Adipocyte (in vitro differentiated cells): Measurements from ENCODE around the gene TOR1A.

Experiments
- DNase-seq: peaks from one replicate; pipeline ENCODE4 v3.0.0-alpha.2; 2015; ENCODE audit warnings: low read depth
- H3K27me3 ChIP-seq: replicated peaks from 2 replicates; pipeline ENCODE4 v1.7.0; 2013; ENCODE audit warnings: mild to moderate bottlenecking, low read length, moderate library complexity; ENCODE audit not compliant: control insufficient read depth, insufficient read depth
- H3K36me3 ChIP-seq: 2 replicates; pipeline ENCODE4 v1.7.0; 2013; ENCODE audit warnings: low read length, mild to moderate bottlenecking, moderate library complexity; ENCODE audit not compliant: control insufficient read depth, insufficient read depth, severe bottlenecking
- H3K4me1 ChIP-seq: 2 replicates; pipeline ENCODE4 v1.7.0; 2013; ENCODE audit warnings: mild to moderate bottlenecking, low read length, moderate library complexity; ENCODE audit not compliant: control insufficient read depth, insufficient read depth
- H3K4me3 ChIP-seq: 2 replicates; pipeline ENCODE4 v1.7.0; 2013; ENCODE audit warnings: mild to moderate bottlenecking, low read length, moderate library complexity
- H3K9ac ChIP-seq: 2 replicates; pipeline ENCODE4 v1.7.0; 2013; ENCODE audit warnings: mild to moderate bottlenecking, low read length, moderate library complexity
- H3K9me3 ChIP-seq: 2 replicates; pipeline ENCODE4 v1.7.0; 2013; ENCODE audit warnings: mild to moderate bottlenecking, low read length, moderate library complexity; ENCODE audit not compliant: control insufficient read depth

Gene TOR1A

GRCh38 chr9:129849901-129850300 is 26.0 kb upstream of the TOR1A start:
- H3K36me3 ChIP-seq = peaks cover 40% of the 10 kb centered on the region
- no peaks in the 10 kb centered on the region for H3K27me3 ChIP-seq
- no peaks in the 10 kb centered on the region for H3K9me3 ChIP-seq
- H3K4me3 ChIP-seq = no peak overlapping the region
- H3K4me1 ChIP-seq = no peaks in the 10 kb centered on the region
- H3K9ac ChIP-seq = no peak overlapping the region
- no peak for DNase-seq

- no peaks in the 10 kb centered on the region for H3K27me3 ChIP-seq
- H3K9me3 ChIP-seq = no peaks in the 10 kb centered on the region
- no peak overlapping the region for H3K9ac ChIP-seq
- no peak for DNase-seq
- peaks cover 31% of the 10 kb centered on the region for H3K36me3 ChIP-seq
- no peaks in the 10 kb centered on the region for H3K4me1 ChIP-seq
- H3K4me3 ChIP-seq = no peak overlapping the region
Observed at GRCh38 chr9:129848712-129849441, 24.9 kb upstream of the TOR1A start.

GRCh38 chr9:129845373-129845772 is 21.4 kb upstream of the TOR1A start:
- no peak overlapping the region for H3K4me3 ChIP-seq
- no peaks in the 10 kb centered on the region for H3K27me3 ChIP-seq
- H3K36me3 ChIP-seq = peaks cover 4% of the 10 kb centered on the region

GRCh38 chr9:129841071-129841470 is 17.1 kb upstream of the TOR1A start:
- H3K9me3 ChIP-seq = no peaks in the 10 kb centered on the region
- H3K9ac ChIP-seq = no peak overlapping the region
- H3K36me3 ChIP-seq = no peaks in the 10 kb centered on the region
- H3K4me1 ChIP-seq = peaks cover 19% of the 10 kb centered on the region
- H3K4me3 ChIP-seq = no peak overlapping the region
- H3K27me3 ChIP-seq = no peaks in the 10 kb centered on the region
- no peak for DNase-seq

More at GRCh38 chr9:129845373-129845772, 21.4 kb upstream of the TOR1A start:
- DNase-seq = no peak
- no peaks in the 10 kb centered on the region for H3K9me3 ChIP-seq
- no peak overlapping the region for H3K9ac ChIP-seq
- no peaks in the 10 kb centered on the region for H3K4me1 ChIP-seq

- no peak for DNase-seq
- no peak overlapping the region for H3K4me3 ChIP-seq
- H3K4me1 ChIP-seq = peaks cover 22% of the 10 kb centered on the region
- no peak overlapping the region for H3K9ac ChIP-seq
- no peaks in the 10 kb centered on the region for H3K9me3 ChIP-seq
- no peaks in the 10 kb centered on the region for H3K36me3 ChIP-seq
- no peaks in the 10 kb centered on the region for H3K27me3 ChIP-seq
Observed at GRCh38 chr9:129840034-129840433, 16.1 kb upstream of the TOR1A start.

- DNase-seq = peak; percentile 5
- H3K9ac ChIP-seq = no peak overlapping the region
- H3K9me3 ChIP-seq = no peaks in the 10 kb centered on the region
- peaks cover 22% of the 10 kb centered on the region for H3K4me1 ChIP-seq
- no peaks in the 10 kb centered on the region for H3K36me3 ChIP-seq
- H3K27me3 ChIP-seq = no peaks in the 10 kb centered on the region
- H3K4me3 ChIP-seq = no peak overlapping the region
Observed at GRCh38 chr9:129839324-129840023, 15.5 kb upstream of the TOR1A start.

GRCh38 chr9:129838707-129839259 is 14.8 kb upstream of the TOR1A start:
- Histone ChIP-seq H3K9me3 (no peaks in the 10 kb centered on the region), H3K36me3 (no peaks in the 10 kb centered on the region), H3K4me3 (no peak overlapping the region), H3K9ac (no peak overlapping the region), H3K27me3 (no peaks in the 10 kb centered on the region), H3K4me1 (peaks cover 28% of the 10 kb centered on the region)
- DNase-seq = peak; percentile 80

GRCh38 chr9:129836311-129837007 is 12.5 kb upstream of the TOR1A start:
- Histone ChIP-seq H3K36me3 (peaks cover 16% of the 10 kb centered on the region), H3K9me3 (no peaks in the 10 kb centered on the region), H3K4me3 (peak overlapping the region; percentile 94), H3K27me3 (no peaks in the 10 kb centered on the region), H3K9ac (peak overlapping the region; percentile 91), H3K4me1 (peaks cover 30% of the 10 kb centered on the region)
- DNase-seq = peak; percentile 22

- Histone ChIP-seq H3K9ac (peak overlapping the region; percentile 91), H3K9me3 (no peaks in the 10 kb centered on the region), H3K27me3 (no peaks in the 10 kb centered on the region), H3K4me1 (peaks cover 30% of the 10 kb centered on the region), H3K36me3 (peaks cover 23% of the 10 kb centered on the region), H3K4me3 (peak overlapping the region; percentile 94)
- no peak for DNase-seq
Observed at GRCh38 chr9:129835860-129836223, 11.9 kb upstream of the TOR1A start.

- H3K27me3 ChIP-seq = no peaks in the 10 kb centered on the region
- peaks cover 30% of the 10 kb centered on the region for H3K4me1 ChIP-seq
- peaks cover 28% of the 10 kb centered on the region for H3K36me3 ChIP-seq
- no peaks in the 10 kb centered on the region for H3K9me3 ChIP-seq
- H3K4me3 ChIP-seq = peak within 1 kb of the TSS; percentile 94
- H3K9ac ChIP-seq = peak within 1 kb of the TSS; percentile 91
- peak; percentile 100 for DNase-seq
Observed at GRCh38 chr9:129835128-129835859, 11.4 kb upstream of the TOR1A start, which contains the start of the genes C9orf78 and USP20. C9orf78 (minus strand) TSS chr9:129835275; CDS start chr9:129835221, 54 bp downstream. USP20 (plus strand) TSS chr9:129835458; CDS start chr9:129852556, 17,098 bp downstream.
